ENCODE results near the gene TTC9. TPM values are rescaled to one million over a fixed set of nuclear protein-coding genes. Genes with fewer than 3 reads are reported as not detected.

TTC9 gene
- total RNA-seq, 3 donors from 2014 or later (not counting 1 experiment from before 2014, with no cell fraction given): 2.4 to 5.6 (median 3.8) TPM

DNA sequence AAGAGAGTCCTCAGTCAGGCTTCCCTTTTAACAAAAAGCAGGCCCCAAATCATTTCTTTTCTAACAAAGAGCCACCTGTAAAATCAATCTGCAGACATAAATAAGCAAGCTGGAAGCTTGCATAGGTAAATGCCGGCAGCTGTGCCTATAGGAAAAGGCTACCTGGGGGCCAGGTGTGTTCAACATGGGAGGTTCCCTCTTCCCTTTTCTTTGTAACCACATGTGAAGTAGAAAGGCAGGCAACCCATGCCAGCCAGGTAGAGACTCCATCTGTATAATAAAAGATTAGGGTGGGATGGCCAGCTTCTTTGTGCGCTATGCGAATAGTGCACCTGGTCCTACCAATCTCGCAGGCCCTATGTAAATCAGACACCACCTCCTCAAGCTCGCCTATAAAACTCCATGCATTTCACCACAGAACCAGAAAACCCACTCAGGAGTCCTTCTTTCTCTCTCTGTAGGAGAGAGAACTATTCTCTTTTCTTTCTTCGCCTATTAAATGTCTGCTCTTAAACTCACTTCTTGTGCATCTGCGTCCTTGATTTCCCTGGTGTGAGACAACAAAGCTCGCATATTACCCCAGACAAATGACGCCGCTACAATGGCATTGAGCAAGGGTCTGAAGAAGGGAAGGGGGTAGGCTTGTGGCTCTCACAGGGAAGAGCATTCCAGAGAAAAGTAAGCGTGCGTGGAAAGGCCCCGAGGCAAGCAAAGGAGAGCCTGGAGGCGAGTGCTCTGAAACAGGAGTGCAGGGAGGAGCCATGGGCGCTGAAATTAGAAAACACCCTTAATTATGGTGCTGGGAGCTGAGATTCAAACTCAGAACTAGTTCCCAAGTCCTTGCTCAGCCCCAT is 67.2 kb downstream of the TTC9 start:
- Histone ChIP-seq H3K27me3 (ENCODE audit: control insufficient read depth, insufficient read depth, low read length) (no peaks in the 10 kb centered on the region), H3K36me3 (ENCODE audit: control insufficient read depth, insufficient read depth, low read length) (no peaks in the 10 kb centered on the region), H3K27ac (ENCODE audit: low read length) (no peak overlapping the region), H3K4me3 (ENCODE audit: low read length) (no peak overlapping the region), H3K9me3 (ENCODE audit: control insufficient read depth, insufficient read depth, low read length) (no peaks in the 10 kb centered on the region), H3K4me1 (ENCODE audit: control insufficient read depth, insufficient read depth, low read length) (no peaks in the 10 kb centered on the region)
- Mint-ChIP-seq H3K9me3 (no peaks in the 10 kb centered on the region), H3K36me3 (no peaks in the 10 kb centered on the region), H3K4me3 (no peak overlapping the region), H3K4me1 (peaks cover 0 to 2% of the 10 kb centered on the region in 2 donors), H3K27ac (no peak overlapping the region), H3K27me3 (ENCODE audit: low read depth in 2 of 2) (peaks cover 6 to 21% of the 10 kb centered on the region in 2 donors)
- TF ChIP-seq, protein P1, sequence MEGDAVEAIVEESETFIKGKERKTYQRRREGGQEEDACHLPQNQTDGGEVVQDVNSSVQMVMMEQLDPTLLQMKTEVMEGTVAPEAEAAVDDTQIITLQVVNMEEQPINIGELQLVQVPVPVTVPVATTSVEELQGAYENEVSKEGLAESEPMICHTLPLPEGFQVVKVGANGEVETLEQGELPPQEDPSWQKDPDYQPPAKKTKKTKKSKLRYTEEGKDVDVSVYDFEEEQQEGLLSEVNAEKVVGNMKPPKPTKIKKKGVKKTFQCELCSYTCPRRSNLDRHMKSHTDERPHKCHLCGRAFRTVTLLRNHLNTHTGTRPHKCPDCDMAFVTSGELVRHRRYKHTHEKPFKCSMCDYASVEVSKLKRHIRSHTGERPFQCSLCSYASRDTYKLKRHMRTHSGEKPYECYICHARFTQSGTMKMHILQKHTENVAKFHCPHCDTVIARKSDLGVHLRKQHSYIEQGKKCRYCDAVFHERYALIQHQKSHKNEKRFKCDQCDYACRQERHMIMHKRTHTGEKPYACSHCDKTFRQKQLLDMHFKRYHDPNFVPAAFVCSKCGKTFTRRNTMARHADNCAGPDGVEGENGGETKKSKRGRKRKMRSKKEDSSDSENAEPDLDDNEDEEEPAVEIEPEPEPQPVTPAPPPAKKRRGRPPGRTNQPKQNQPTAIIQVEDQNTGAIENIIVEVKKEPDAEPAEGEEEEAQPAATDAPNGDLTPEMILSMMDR (IDR thresholded peaks at IDR 0.05): no peak
- 87% methylated on average over 13 of the region's 15 CpGs for WGBS (ENCODE audit: insufficient coverage)
- intact Hi-C loops (cut with micrococcal nuclease): no loop called here
- DNase-seq (no peak), ATAC-seq (no peak)

DNA sequence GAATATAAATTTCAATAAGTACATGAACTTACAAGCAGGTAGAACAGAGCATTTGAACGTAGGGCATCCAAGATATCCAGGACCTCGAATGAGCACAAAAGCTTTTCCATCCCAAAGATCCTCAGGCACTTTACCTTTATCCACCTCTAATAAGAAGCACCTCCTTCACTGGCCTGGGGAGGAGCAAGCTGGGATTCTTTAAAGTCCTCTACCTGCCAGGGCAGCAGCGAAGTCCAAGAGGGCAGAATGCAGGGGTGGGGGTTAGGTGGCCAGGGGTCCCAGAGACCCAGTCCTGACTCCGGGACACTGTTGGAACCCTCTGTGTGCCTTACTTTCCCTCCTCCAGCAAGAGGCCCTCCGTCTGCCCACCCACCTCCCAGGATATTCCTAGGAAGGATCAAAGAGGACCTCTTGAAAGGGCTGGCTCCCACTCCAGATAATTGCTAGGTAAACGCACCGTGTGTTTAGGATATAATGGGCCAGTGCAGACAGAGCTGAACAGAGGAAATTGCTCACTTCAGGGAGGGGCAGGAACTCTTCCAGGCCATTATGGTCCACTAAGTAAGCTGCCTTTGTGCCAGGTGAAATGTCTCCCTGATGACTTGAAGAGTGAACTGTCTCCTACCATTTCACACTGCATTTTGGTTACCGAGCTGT is 68.1 kb downstream of the TTC9 start:
- Mint-ChIP-seq H3K36me3 (no peaks in the 10 kb centered on the region), H3K9me3 (no peaks in the 10 kb centered on the region), H3K4me3 (no peak overlapping the region), H3K27me3 (ENCODE audit: low read depth in 2 of 2) (peaks cover 8 to 19% of the 10 kb centered on the region in 2 donors), H3K4me1 (peaks cover 0 to 5% of the 10 kb centered on the region in 2 donors), H3K27ac (no peak overlapping the region)
- Histone ChIP-seq H3K27ac (ENCODE audit: low read length) (no peak overlapping the region), H3K36me3 (ENCODE audit: control insufficient read depth, insufficient read depth, low read length) (no peaks in the 10 kb centered on the region), H3K9me3 (ENCODE audit: control insufficient read depth, insufficient read depth, low read length) (no peaks in the 10 kb centered on the region), H3K4me3 (ENCODE audit: low read length) (no peak overlapping the region), H3K4me1 (ENCODE audit: control insufficient read depth, insufficient read depth, low read length) (peaks cover 3% of the 10 kb centered on the region), H3K27me3 (ENCODE audit: control insufficient read depth, insufficient read depth, low read length) (no peaks in the 10 kb centered on the region)
- WGBS (ENCODE audit: insufficient coverage): 87% methylated on average over 8 of the region's 8 CpGs
- DNase-seq (no peak), ATAC-seq (no peak)
- TF ChIP-seq, protein P1 (IDR thresholded peaks at IDR 0.05): no peak
- intact Hi-C loops (cut with micrococcal nuclease): no loop called here

DNA sequence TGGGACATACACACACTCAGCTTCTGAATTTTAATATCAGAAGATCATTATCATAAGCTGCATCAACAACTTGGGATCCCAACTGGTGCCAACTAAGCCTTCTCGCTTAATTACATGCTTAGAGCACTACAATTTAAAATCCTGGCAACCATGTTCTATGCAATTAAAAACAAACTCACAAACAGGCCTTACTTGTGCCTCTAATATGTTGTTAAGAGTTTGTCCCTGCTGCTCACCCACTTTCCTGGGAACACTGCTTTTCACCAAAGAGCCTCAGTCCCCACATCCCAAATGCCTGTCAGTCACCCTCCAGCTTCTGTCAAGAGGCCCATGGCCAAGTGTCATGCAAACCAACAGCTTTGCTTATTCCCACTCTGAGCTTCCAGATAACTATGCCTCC is 69.7 kb downstream of the TTC9 start:
- DNase-seq: no peak
- Mint-ChIP-seq H3K9me3 (no peaks in the 10 kb centered on the region), H3K36me3 (no peaks in the 10 kb centered on the region), H3K27ac (no peak overlapping the region), H3K4me3 (no peak overlapping the region), H3K27me3 (ENCODE audit: low read depth in 2 of 2) (peaks cover 6 to 12% of the 10 kb centered on the region in 2 donors), H3K4me1 (peaks cover 0 to 5% of the 10 kb centered on the region in 2 donors)
- Histone ChIP-seq H3K36me3 (ENCODE audit: control insufficient read depth, insufficient read depth, low read length) (no peaks in the 10 kb centered on the region), H3K27ac (ENCODE audit: low read length) (no peak overlapping the region), H3K4me1 (ENCODE audit: control insufficient read depth, insufficient read depth, low read length) (peaks cover 3% of the 10 kb centered on the region), H3K27me3 (ENCODE audit: control insufficient read depth, insufficient read depth, low read length) (no peaks in the 10 kb centered on the region), H3K9me3 (ENCODE audit: control insufficient read depth, insufficient read depth, low read length) (no peaks in the 10 kb centered on the region), H3K4me3 (ENCODE audit: low read length) (no peak overlapping the region)
- ATAC-seq: no peak
- intact Hi-C loops (cut with micrococcal nuclease): no loop called here
- WGBS (ENCODE audit: insufficient coverage): 92% methylated on average over 1 of the region's 1 CpG
- TF ChIP-seq, protein P1 (IDR thresholded peaks at IDR 0.05): no peak
